ENCODE results near the gene MTERF4. TPM values are rescaled to one million over a fixed set of nuclear protein-coding genes. Genes with fewer than 3 reads are reported as not detected.
A peak's percentile ranks its signal among the peaks of the same experiment; 100 is the strongest.

The MTERF4 gene
- total and polyA plus RNA-seq, 2 of the 13 experiments (the other 11 are each of a cell fraction or from before 2014, with no cell fraction given): 50.5 to 59.8 TPM

GRCh38 chr2:241149675-241149924, 47.5 kb upstream of the MTERF4 start (continued):
- no peak for TF ChIP-seq ZSCAN9 (CRISPR knock-in tag; IDR thresholded peaks at IDR 0.05; ENCODE audit: borderline replicate concordance)
- TF ChIP-seq ZHX2 (IDR thresholded peaks at IDR 0.05; ENCODE audit: low read depth): no peak
- TF ChIP-seq ZHX2 (CRISPR knock-in tag; IDR thresholded peaks at IDR 0.05; ENCODE audit: borderline replicate concordance): no peak
- no peak for TF ChIP-seq CHCHD3 (CRISPR knock-in tag; IDR thresholded peaks at IDR 0.05)
- peak; percentile 27; the same call in 1 of the 2 replicates for TF ChIP-seq KAT7 (CRISPR knock-in tag; IDR thresholded peaks at IDR 0.05; ENCODE audit: borderline replicate concordance)
- TF ChIP-seq AKAP8 (CRISPR knock-in tag; IDR thresholded peaks at IDR 0.05): no peak
- TF ChIP-seq ZNF772 (CRISPR knock-in tag; IDR thresholded peaks at IDR 0.05): 0 out of 2 replicates have a peak, but pooled peaks have one; percentile 14
- no peak for TF ChIP-seq ZNF263 (CRISPR knock-in tag; IDR thresholded peaks at IDR 0.05)
- TF ChIP-seq ZBTB42 (CRISPR knock-in tag; IDR thresholded peaks at IDR 0.05): no peak
- TF ChIP-seq, protein P1, sequence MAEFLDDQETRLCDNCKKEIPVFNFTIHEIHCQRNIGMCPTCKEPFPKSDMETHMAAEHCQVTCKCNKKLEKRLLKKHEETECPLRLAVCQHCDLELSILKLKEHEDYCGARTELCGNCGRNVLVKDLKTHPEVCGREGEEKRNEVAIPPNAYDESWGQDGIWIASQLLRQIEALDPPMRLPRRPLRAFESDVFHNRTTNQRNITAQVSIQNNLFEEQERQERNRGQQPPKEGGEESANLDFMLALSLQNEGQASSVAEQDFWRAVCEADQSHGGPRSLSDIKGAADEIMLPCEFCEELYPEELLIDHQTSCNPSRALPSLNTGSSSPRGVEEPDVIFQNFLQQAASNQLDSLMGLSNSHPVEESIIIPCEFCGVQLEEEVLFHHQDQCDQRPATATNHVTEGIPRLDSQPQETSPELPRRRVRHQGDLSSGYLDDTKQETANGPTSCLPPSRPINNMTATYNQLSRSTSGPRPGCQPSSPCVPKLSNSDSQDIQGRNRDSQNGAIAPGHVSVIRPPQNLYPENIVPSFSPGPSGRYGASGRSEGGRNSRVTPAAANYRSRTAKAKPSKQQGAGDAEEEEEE (CRISPR knock-in tag; IDR thresholded peaks at IDR 0.05; ENCODE audit: borderline replicate concordance): no peak
- no peak for TF ChIP-seq FOXA1 (IDR thresholded peaks at IDR 0.05)
- TF ChIP-seq FOXA1 (CRISPR knock-in tag; IDR thresholded peaks at IDR 0.05): no peak
- TF ChIP-seq SYNCRIP (IDR thresholded peaks at IDR 0.05; ENCODE audit: insufficient read depth, low read depth, low read length): no peak
- 0 out of 2 replicates have a peak, but pooled peaks have one; percentile 34 for TF ChIP-seq PHF21A (CRISPR knock-in tag; IDR thresholded peaks at IDR 0.05)
- TF ChIP-seq, protein P2, sequence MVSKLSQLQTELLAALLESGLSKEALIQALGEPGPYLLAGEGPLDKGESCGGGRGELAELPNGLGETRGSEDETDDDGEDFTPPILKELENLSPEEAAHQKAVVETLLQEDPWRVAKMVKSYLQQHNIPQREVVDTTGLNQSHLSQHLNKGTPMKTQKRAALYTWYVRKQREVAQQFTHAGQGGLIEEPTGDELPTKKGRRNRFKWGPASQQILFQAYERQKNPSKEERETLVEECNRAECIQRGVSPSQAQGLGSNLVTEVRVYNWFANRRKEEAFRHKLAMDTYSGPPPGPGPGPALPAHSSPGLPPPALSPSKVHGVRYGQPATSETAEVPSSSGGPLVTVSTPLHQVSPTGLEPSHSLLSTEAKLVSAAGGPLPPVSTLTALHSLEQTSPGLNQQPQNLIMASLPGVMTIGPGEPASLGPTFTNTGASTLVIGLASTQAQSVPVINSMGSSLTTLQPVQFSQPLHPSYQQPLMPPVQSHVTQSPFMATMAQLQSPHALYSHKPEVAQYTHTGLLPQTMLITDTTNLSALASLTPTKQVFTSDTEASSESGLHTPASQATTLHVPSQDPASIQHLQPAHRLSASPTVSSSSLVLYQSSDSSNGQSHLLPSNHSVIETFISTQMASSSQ (IDR thresholded peaks at IDR 0.05; ENCODE audit: low read depth): no peak
- TF ChIP-seq, protein P2 (CRISPR knock-in tag; IDR thresholded peaks at IDR 0.05; ENCODE audit: borderline replicate concordance): 0 out of 2 replicates have a peak, but pooled peaks have one; percentile 42
- TF ChIP-seq ZNF598 (CRISPR knock-in tag; IDR thresholded peaks at IDR 0.05; ENCODE audit: borderline replicate concordance): peak; percentile 74; the same call in 1 of the 2 replicates
- 0 out of 2 replicates have a peak, but pooled peaks have one; percentile 70 for TF ChIP-seq ZNF350 (CRISPR knock-in tag; IDR thresholded peaks at IDR 0.05; ENCODE audit: borderline replicate concordance, low read depth)
- TF ChIP-seq MATR3 (CRISPR knock-in tag; IDR thresholded peaks at IDR 0.05): no peak
- no peak for TF ChIP-seq ZNF292 (CRISPR knock-in tag; IDR thresholded peaks at IDR 0.05; ENCODE audit: borderline replicate concordance, low read depth)
